ENCODE results near the gene BCL7B. TPM values are rescaled to one million over a fixed set of nuclear protein-coding genes. Genes with fewer than 3 reads are reported as not detected.

Gene BCL7B
- total and polyA plus RNA-seq, 2 of the 13 experiments (the other 11 are each of a cell fraction or from before 2014, with no cell fraction given) = 24.3 to 38.2 TPM

GRCh38 chr7:73585196-73585595 lies 27.7 kb upstream of the BCL7B start (continued):
- TF ChIP-seq TFE3 (CRISPR knock-in tag; IDR thresholded peaks at IDR 0.05) (no peak), CEBPG (CRISPR knock-in tag; IDR thresholded peaks at IDR 0.05) (peak; percentile 29; the same call in 1 of the 2 replicates), RORA (CRISPR knock-in tag; IDR thresholded peaks at IDR 0.05) (no peak), HNRNPLL (IDR thresholded peaks at IDR 0.05; ENCODE audit: low read depth, low read length, poor library complexity, severe bottlenecking) (no peak), NR2C2 (CRISPR knock-in tag; IDR thresholded peaks at IDR 0.05; ENCODE audit: borderline replicate concordance) (no peak)

- FAIRE-seq (no peak), DNase-seq (ENCODE audit: low spot score) (no peak), ATAC-seq (no peak)
- 70% methylated on average over 6 of the region's 6 CpGs for WGBS (ENCODE audit: low lambda C conversion rate)
- intact Hi-C loops (cut with micrococcal nuclease; ENCODE audit: unreplicated experiment) (no loop called here), in situ Hi-C loops (cut with HindIII; ENCODE audit: extremely low pct_ligation_motif_present, low pct_unique_long_range_greater_than_20kb) (no loop called here)
- H3K27ac ChIP-seq (ENCODE audit: extremely low read length, insufficient read depth, low read length) = no peak overlapping the region
- no TSS peak for BruUV-seq (replicated peaks)
- H3K9me3 ChIP-seq (ENCODE audit: low read length) = no peaks in the 10 kb centered on the region
- TF ChIP-seq CEBPB (IDR thresholded peaks at IDR 0.05; ENCODE audit: borderline replicate concordance, low read depth, low read length) (peak; percentile 55), ZNF773 (CRISPR knock-in tag; IDR thresholded peaks at IDR 0.05; ENCODE audit: borderline replicate concordance) (no peak), ZNF121 (CRISPR knock-in tag; IDR thresholded peaks at IDR 0.05) (peak; percentile 71)
- ChIA-PET CTCF (ENCODE audit: low intra/inter-chr PET ratio, low total read pairs) (no interaction called here), POLR2A (no interaction called here)
- no peaks in the 10 kb centered on the region for H4K20me1 ChIP-seq (ENCODE audit: insufficient read depth, low read length)
- no peak overlapping the region for H3K9ac ChIP-seq (ENCODE audit: insufficient read depth, low read depth, low read length)
- H3K4me2 ChIP-seq (ENCODE audit: low read depth, low read length) = no peak overlapping the region
- no peaks in the 10 kb centered on the region for H3K36me3 ChIP-seq (replicated peaks in 1 of 2; ENCODE audit: control insufficient read depth in 1 of 2, insufficient read depth in 2 of 2, low read length in 2 of 2)
- H3K4me1 ChIP-seq (ENCODE audit: insufficient read depth, low read length) = peaks cover 41% of the 10 kb centered on the region
- peaks cover 4% of the 10 kb centered on the region for H3K79me2 ChIP-seq (ENCODE audit: insufficient read depth, low read length)
- no peak overlapping the region for H2AFZ ChIP-seq (ENCODE audit: low read length)
- no peak overlapping the region for H3K4me3 ChIP-seq (replicated peaks in 1 of 3; ENCODE audit: insufficient read depth in 1 of 3, low read depth in 2 of 3, low read length in 3 of 3)
- H3K27me3 ChIP-seq (ENCODE audit: control insufficient read depth in 1 of 2, insufficient read depth in 2 of 2, low read length in 2 of 2) = peaks cover 0 to 8% of the 10 kb centered on the region in 2 experiments; a peak in 1 of 5 replicates
These were observed 25.2 kb upstream of the BCL7B start for GRCh38 chr7:73582664-73583202.
